GM23338 (cell line): ENCODE results near the gene GNB1. TPM values are rescaled to one million over a fixed set of nuclear protein-coding genes. Genes with fewer than 3 reads are reported as not detected.
A peak's percentile ranks its signal among the peaks of the same experiment; 100 is the strongest.

Source experiments
- ATAC-seq: fragments of 200-7000 bp; cut with Tn5 transposase; 3 replicates; pipeline ENCODE4 v1.9.1; 2020
- DNase-seq: peaks from one replicate; pipeline ENCODE4 v3.0.0-alpha.2; 2015; ENCODE audit warnings: low spot score
- H2AFZ ChIP-seq: fragments of 200-600 bp; sonication (generic); 2 replicates; pipeline ENCODE4 v1.8.0; 2016; ENCODE audit warnings: antibody characterized with exemption, mild to moderate bottlenecking, moderate library complexity
- H3F3A ChIP-seq: fragments of 200-600 bp; sonication (generic); replicated peaks from 2 replicates; pipeline ENCODE4 v1.8.0; 2017; ENCODE audit warnings: antibody characterized with exemption, mixed run types, low read depth
- H3K27ac ChIP-seq: fragments of 200-600 bp; sonication (generic); 2 replicates; pipeline ENCODE4 v1.6.1; 2016; ENCODE audit warnings: low read depth
- H3K27me3 ChIP-seq: fragments of 200-600 bp; sonication (generic); 2 replicates; pipeline ENCODE4 v1.8.0; 2016; ENCODE audit warnings: mild to moderate bottlenecking, mixed run types, moderate library complexity; ENCODE audit not compliant: insufficient read depth
- H3K36me3 ChIP-seq: fragments of 200-600 bp; sonication (generic); 2 replicates; pipeline ENCODE4 v1.8.0; 2016; ENCODE audit warnings: mild to moderate bottlenecking; ENCODE audit not compliant: insufficient read depth
- H3K4me1 ChIP-seq: fragments of 200-600 bp; sonication (generic); 2 replicates; pipeline ENCODE4 v1.8.0; 2016; ENCODE audit warnings: mild to moderate bottlenecking, moderate library complexity; ENCODE audit not compliant: insufficient read depth
- H3K4me2 ChIP-seq: fragments of 200-600 bp; sonication (generic); 2 replicates; pipeline ENCODE4 v1.7.1; 2017; ENCODE audit warnings: mixed run types
- H3K4me3 ChIP-seq: fragments of 200-600 bp; sonication (generic); 2 replicates; pipeline ENCODE4 v1.6.1; 2016; ENCODE audit warnings: mixed run types
- H3K79me2 ChIP-seq: fragments of 200-600 bp; sonication (generic); replicated peaks from 2 replicates; pipeline ENCODE4 v1.8.0; 2017; ENCODE audit warnings: mild to moderate bottlenecking; ENCODE audit not compliant: insufficient read depth
- H3K9me2 ChIP-seq: fragments of 200-600 bp; sonication (generic); 2 replicates; pipeline ENCODE4 v1.8.0; 2017; ENCODE audit not compliant: insufficient read depth
- H4K20me1 ChIP-seq: fragments of 200-600 bp; sonication (generic); replicated peaks from 2 replicates; pipeline ENCODE4 v1.8.0; 2017; ENCODE audit warnings: mild to moderate bottlenecking; ENCODE audit not compliant: insufficient read depth
- H3K27ac Mint-ChIP-seq: 2 replicates; pipeline ENCODE4 v1.8.0; 2020; ENCODE audit warnings: inconsistent platforms, mild to moderate bottlenecking, moderate library complexity, mixed read lengths
- H3K27me3 Mint-ChIP-seq: 3 replicates; pipeline ENCODE4 v1.8.0; 2022; ENCODE audit warnings: low read depth, mild to moderate bottlenecking, moderate library complexity, mixed read lengths, inconsistent platforms; ENCODE audit not compliant: insufficient read depth, poor library complexity
- H3K36me3 Mint-ChIP-seq: 3 replicates; pipeline ENCODE4 v1.8.0; 2021; ENCODE audit warnings: low read depth, mild to moderate bottlenecking, inconsistent platforms, moderate library complexity, mixed read lengths
- H3K4me1 Mint-ChIP-seq: 3 replicates; pipeline ENCODE4 v1.8.0; 2020; ENCODE audit warnings: mild to moderate bottlenecking, inconsistent platforms, mixed read lengths
- H3K4me3 Mint-ChIP-seq: 3 replicates; pipeline ENCODE4 v1.8.0; 2021; ENCODE audit warnings: moderate library complexity, mild to moderate bottlenecking, inconsistent platforms, mixed read lengths
- H3K9me3 Mint-ChIP-seq: 3 replicates; pipeline ENCODE4 v1.8.0; 2020; ENCODE audit warnings: moderate library complexity, mild to moderate bottlenecking, inconsistent platforms, mixed read lengths
- CREB1 ChIP-seq: fragments of 250-450 bp; sonication (Bioruptor Pico); IDR thresholded peaks from 2 replicates; pipeline ENCODE4 v1.5.0; 2020; ENCODE audit warnings: low read depth, mild to moderate bottlenecking, moderate library complexity
- CTCF ChIP-seq, 2 experiments: fragments of 200-600 bp in 1 of 2; sonication (generic) in 1 of 2; conservative IDR thresholded peaks; 2 replicates each; pipeline versions ENCODE4 v1.5.1 to v1.6.1; 2016 to 2017; ENCODE audit warnings: antibody characterized with exemption in 2 of 2, low read depth in 2 of 2, mild to moderate bottlenecking in 2 of 2, moderate library complexity in 1 of 2
- EZH2 ChIP-seq: fragments of 200-600 bp; sonication (generic); IDR thresholded peaks from one replicate; pipeline ENCODE4 v1.8.0; 2017; ENCODE audit warnings: antibody characterized with exemption, mild to moderate bottlenecking, low read depth; ENCODE audit not compliant: unreplicated experiment
- NANOG ChIP-seq: IDR thresholded peaks from 2 replicates; pipeline ENCODE4 v1.6.1; 2016; ENCODE audit warnings: antibody characterized with exemption, borderline replicate concordance
- POLR2AphosphoS5 ChIP-seq: IDR thresholded peaks from 2 replicates; pipeline ENCODE4 v1.6.1; 2016; ENCODE audit warnings: antibody characterized with exemption, low read depth
- REST ChIP-seq: IDR thresholded peaks from one replicate; pipeline ENCODE4 v1.6.1; 2018; ENCODE audit warnings: antibody characterized with exemption; ENCODE audit not compliant: unreplicated experiment
- ZNF462 ChIP-seq: fragments of 250-450 bp; sonication (Bioruptor Pico); IDR thresholded peaks from 2 replicates; pipeline ENCODE4 v1.5.0; 2020; ENCODE audit warnings: mild to moderate bottlenecking, moderate library complexity
- long read RNA-seq: library from polyadenylated mRNA; unstranded; transcript quantifications from one replicate; pipeline ENCODE4 v2.0.0, GENCODE V29; 2020; ENCODE audit not compliant: unreplicated experiment
- polyA plus RNA-seq: library from polyadenylated mRNA; unstranded; fragments of >200 nt; fragmentation: Nextera tagmentation; extraction: Ambion mirVana; gene quantifications from 2 replicates; pipeline ENCODE4 v1.2.1, GENCODE V29; 2016
- total RNA-seq: library from RNA; depleted of rRNA; stranded (reverse); fragments of >200 nt; shearing (Covaris generic); gene quantifications from 2 replicates; pipeline ENCODE4 v1.2.3, GENCODE V29; 2014; rRNA removed

GNB1 gene
- total RNA-seq (138 and 147 TPM in 2 replicates), polyA plus RNA-seq (65.4 and 78.6 TPM in 2 replicates)
- long read RNA-seq, partial matches to known transcripts, result 9 of 19 reads
- long read RNA-seq, other reads (novel, unspliced or antisense), result 7 of 19 reads

- ATAC-seq (peak; percentile 55), DNase-seq (peak; percentile 87)
- H3K4me3 Mint-ChIP-seq, result peak within 1 kb of the TSS; percentile 83
- Histone ChIP-seq H3K4me1 (peaks cover 34% of the 10 kb centered on the region), H3K4me2 (peak within 1 kb of the TSS; percentile 86), H2AFZ (no peak within 1 kb of the TSS), H4K20me1 (peaks cover 36% of the 10 kb centered on the region), H3F3A (peaks cover 15% of the 10 kb centered on the region), H3K36me3 (no peaks in the 10 kb centered on the region), H3K27ac (peak within 1 kb of the TSS; percentile 90), H3K27me3 (no peaks in the 10 kb centered on the region), H3K9me2 (no peaks in the 10 kb centered on the region), H3K4me3 (peak within 1 kb of the TSS; percentile 70), H3K79me2 (peaks cover 54% of the 10 kb centered on the region)
- H3K27ac Mint-ChIP-seq, result no peak within 1 kb of the TSS
- peaks cover 14% of the 10 kb centered on the region for H3K36me3 Mint-ChIP-seq
- peaks cover 11% of the 10 kb centered on the region for H3K27me3 Mint-ChIP-seq
- TF ChIP-seq CREB1, result peak; percentile 93
- TF ChIP-seq REST, result peak; percentile 13
- TF ChIP-seq EZH2, result no peak
- peak; percentile 37; the same call in 1 of the 2 replicates for TF ChIP-seq POLR2AphosphoS5
- H3K4me1 Mint-ChIP-seq, result peaks cover 47% of the 10 kb centered on the region
- no peaks in the 10 kb centered on the region; the same call in 2 of the 3 replicates for H3K9me3 Mint-ChIP-seq
Measured at GRCh38 chr1:1890506-1891348, at the start of gene GNB1. Gene GNB1, minus strand, starts transcription at chr1:1891087. Its CDS starts 65,634 bp downstream, at chr1:1825453.

- no peak overlapping the region for H3K4me3 Mint-ChIP-seq
- no peaks in the 10 kb centered on the region for H3K36me3 ChIP-seq
- peaks cover 4% of the 10 kb centered on the region; the same call in 2 of the 3 replicates for H3K4me1 Mint-ChIP-seq
- H3K27me3 Mint-ChIP-seq, result peaks cover 15% of the 10 kb centered on the region
- H3K4me2 ChIP-seq, result no peak overlapping the region
- H3F3A ChIP-seq, result 0 out of 2 replicates have a peak, but pooled peaks cover 4% of the 10 kb centered on the region
- no peak overlapping the region for H2AFZ ChIP-seq
- H3K9me3 Mint-ChIP-seq, result peaks cover 3% of the 10 kb centered on the region; the same call in 1 of the 3 replicates
- no peaks in the 10 kb centered on the region for H3K9me2 ChIP-seq
- TF ChIP-seq CTCF (conservative IDR thresholded peaks at IDR 0.05; ENCODE audit: low read depth in 2 of 2), result no peak
- TF ChIP-seq ZNF462 (CRISPR knock-in tag), result no peak
- no peak for TF ChIP-seq NANOG
- H3K27me3 ChIP-seq, result no peaks in the 10 kb centered on the region
- H3K27ac ChIP-seq, result no peak overlapping the region
- DNase-seq, result no peak
- no peak overlapping the region for H3K27ac Mint-ChIP-seq
- no peaks in the 10 kb centered on the region for H4K20me1 ChIP-seq
- ATAC-seq, result no peak
- no peaks in the 10 kb centered on the region for H3K4me1 ChIP-seq
- H3K4me3 ChIP-seq, result no peak overlapping the region
- no peaks in the 10 kb centered on the region for H3K36me3 Mint-ChIP-seq
- no peaks in the 10 kb centered on the region for H3K79me2 ChIP-seq
Measured at GRCh38 chr1:1940123-1940425, 49.2 kb upstream of the GNB1 start.
